Epithelial cell of prostate (primary cell): ENCODE data around the gene TMED6.

ENCODE experiments used
- DNase-seq: peaks from one replicate; pipeline ENCODE4 v3.0.0-alpha.2; 2011; ENCODE audit warnings: low read depth, low spot score
- H3K27ac ChIP-seq: fragments of 450-650 bp; 2 replicates; pipeline ENCODE4 v1.5.1; 2017; ENCODE audit warnings: mild to moderate bottlenecking

TMED6 gene

DNA sequence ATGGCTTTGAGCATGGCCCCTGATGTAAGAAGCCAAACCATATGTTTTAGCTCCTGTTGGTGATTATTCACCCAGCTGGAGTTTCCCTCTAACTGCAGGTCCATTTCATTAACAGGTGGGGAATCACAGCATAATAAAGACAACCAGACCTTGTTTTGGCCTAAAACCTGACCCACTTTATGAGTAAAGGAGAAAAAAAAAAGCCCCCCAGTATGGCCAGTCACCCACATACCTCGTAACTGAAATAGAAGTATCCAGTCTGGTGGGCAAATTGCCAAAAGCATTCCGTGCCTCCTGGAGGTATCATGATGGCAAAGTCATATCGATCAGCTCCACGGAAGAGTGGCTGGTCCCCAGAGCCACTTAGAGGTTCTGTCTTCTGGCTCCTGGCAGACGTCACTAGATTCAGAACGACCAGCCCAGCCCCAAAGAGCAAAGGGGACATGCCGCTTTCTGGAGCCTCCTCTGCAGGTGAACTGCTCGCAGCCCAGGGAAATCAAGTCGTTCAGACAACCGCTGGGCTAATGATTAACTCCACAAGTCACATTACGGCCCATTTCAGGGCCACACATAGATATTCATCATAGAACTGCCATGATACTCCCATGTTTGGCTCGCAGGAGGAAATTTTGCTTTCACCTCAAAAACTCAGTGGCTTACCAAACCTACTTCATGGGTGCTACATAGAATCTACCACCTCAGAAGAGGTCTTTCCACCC is at the start of gene TMED6:
Gene TMED6, minus strand, starts transcription at position 478 of the 719 bp plus-strand sequence. Its CDS starts 33 bp downstream, at position 445.
- no peak for DNase-seq
- no peak within 1 kb of the TSS for H3K27ac ChIP-seq

DNA sequence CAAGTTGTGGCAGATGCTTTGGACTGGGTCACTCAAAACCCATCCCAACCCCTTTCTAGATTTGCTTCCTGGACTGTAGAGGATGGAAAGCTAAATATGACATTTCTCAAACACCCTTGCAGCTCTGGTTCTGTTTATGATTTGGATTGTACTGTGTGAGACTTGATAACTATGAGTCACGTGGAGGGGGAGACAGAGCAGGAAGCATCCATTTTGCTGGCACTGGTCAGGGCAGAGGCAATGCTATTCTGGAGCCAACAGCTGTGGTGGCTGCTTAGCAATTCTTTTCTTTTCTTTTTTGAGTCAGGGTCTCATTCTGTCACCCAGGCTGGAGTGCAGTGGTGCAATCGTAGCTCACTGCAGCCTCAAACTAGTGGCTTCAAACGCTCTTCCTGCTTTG is 47.8 kb upstream of the TMED6 start:
- DNase-seq: no peak
- H3K27ac ChIP-seq: no peak overlapping the region

DNA sequence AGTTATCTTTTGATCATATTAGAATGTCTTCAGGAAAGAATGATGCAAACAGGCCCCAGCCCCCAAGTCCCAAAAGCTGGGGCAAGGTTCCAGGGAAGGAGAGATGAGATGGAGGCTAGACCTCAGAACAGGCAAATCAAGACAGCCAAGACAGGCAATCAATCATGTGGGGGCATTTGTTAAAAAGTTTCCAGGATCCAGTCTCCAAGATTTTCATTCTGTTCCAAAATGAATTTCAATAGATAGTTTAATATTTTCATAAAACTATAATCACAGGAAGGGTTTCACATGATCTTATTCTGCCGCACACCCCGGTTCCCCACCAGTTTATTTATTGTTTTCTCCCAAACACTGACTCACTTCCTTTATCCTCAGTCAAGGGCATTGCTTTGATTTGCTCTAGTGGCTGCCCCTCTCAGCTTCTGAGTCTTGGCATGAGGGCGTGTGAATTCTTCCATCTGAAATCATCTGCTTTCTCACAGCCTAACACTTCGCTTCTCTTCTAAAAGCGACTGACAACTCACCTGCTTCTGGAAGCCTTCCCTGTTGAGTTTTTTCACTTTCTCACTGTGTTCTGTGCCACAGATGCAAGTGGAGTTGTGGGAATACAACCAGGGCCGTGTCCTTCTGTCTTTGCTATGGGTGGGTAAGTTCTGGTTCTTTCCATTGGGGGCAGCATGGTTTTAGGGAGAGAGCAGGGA is 46.4 kb upstream of the TMED6 start:
- no peak for DNase-seq
- H3K27ac ChIP-seq: peak overlapping the region; percentile 85

DNA sequence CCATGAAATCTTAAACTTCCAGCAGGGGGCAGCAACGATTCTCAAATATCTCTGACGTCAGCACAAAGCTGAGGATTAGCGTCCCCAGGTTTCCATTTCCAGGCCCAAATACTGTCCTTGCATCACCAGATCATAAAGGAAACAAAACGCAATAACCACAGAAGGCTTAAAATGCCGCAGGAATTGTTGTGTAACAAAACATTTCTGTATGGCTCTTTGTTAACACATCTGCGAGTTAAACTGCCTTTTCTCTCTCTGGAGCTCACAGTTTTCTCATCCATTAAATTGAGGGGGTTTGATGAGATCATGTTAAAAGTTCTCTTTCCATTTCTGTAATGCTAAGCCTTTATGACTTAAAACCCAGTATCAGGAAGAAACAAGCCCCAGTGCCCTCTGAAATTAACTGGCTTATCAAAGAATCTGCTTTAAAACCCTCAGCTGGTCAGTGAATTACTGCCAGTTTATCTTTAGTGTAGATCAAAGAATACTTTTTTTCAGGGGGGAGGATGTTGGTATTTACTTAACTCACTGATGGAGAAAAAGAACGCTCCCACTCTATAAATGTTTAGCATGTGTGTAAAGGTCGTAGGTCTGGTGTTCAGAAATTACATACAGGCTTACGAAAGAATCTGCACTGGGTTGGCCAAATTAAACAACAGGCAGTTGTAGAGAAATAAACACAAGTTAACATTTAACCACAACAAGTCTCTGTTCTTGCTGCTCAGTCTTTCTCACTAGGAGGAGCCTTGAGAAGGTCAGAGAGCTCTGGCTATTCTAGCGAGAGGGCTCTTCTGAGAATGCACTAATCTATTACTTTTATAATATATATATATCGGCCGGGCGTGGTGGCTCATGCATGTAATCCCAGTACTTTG is 44.8 kb upstream of the TMED6 start:
- H3K27ac ChIP-seq: peak overlapping the region; percentile 85
- DNase-seq: peak; percentile 80

GRCh38 chr16:69395859-69396186 is 44.2 kb upstream of the TMED6 start:
- peak overlapping the region; percentile 85 for H3K27ac ChIP-seq
- no peak for DNase-seq

- no peak for DNase-seq
- no peak overlapping the region for H3K27ac ChIP-seq
Observed at GRCh38 chr16:69393898-69394849, 42.6 kb upstream of the TMED6 start.

- DNase-seq: no peak
- no peak overlapping the region for H3K27ac ChIP-seq
Observed at GRCh38 chr16:69386596-69386995, 35.0 kb upstream of the TMED6 start.

DNA sequence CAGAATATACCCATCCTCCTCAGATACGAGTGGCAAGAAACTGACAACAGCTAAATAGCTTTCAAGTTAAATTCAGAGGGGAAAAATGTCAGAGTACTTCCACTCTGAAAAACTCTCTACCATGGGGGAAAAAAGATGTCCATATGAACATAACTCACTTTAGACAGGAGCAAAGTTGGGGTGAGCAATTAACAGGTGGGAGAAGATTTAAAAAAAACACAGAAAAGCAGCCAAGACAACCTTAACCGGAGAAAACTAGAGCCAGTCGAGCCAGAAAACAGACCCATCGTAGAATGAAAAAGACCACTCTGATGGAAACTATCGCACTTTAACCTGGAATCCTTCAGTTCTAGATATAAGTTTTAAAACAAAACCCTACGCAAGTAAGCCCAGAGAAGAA is 33.4 kb upstream of the TMED6 start:
- H3K27ac ChIP-seq: peak overlapping the region; percentile 71
- no peak for DNase-seq

DNA sequence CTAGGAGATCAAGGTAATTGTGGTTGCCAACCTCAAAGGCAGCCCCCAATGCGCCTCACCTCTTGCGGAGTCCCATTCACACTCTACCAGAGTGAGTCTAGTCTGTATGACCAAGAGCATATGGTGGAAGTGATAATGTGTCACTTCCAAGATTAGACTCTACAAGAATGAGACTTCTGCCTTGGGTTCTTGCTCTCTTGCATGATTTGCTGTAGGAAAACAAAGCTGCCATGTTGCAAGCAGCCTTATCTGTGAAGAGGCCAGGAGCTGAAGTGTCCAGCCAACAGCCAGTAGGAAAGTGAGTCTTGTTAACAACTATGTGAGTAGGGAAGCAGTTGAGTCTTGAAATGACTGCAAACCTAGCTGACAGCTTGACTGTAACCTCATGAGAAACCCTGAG is 30.8 kb upstream of the TMED6 start:
- no peak overlapping the region for H3K27ac ChIP-seq

DNA sequence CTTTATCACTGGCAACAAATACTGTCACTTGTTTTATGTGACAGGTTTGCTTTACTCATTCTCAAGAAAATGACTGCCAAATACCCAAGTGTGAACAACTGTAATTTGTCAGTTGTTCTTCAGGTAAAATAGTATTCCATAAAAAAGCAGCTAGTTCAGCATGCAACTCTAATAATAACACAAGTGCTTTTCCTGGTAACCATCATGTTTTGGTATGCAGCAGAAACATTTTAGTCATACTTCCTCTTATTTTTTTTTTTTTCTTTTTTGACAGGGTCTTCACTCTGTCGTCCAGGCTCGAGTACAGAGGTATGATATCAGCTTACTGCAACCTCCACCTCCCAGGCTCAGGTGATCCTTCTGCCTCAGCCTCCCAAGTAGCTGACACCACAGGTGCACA is 29.6 kb upstream of the TMED6 start:
- no peak overlapping the region for H3K27ac ChIP-seq
- no peak for DNase-seq

More for the DNA sequence above, 30.8 kb upstream of the TMED6 start:
- DNase-seq: no peak

GRCh38 chr16:69378760-69379159 is 27.2 kb upstream of the TMED6 start:
- no peak for DNase-seq
- H3K27ac ChIP-seq: no peak overlapping the region

DNA sequence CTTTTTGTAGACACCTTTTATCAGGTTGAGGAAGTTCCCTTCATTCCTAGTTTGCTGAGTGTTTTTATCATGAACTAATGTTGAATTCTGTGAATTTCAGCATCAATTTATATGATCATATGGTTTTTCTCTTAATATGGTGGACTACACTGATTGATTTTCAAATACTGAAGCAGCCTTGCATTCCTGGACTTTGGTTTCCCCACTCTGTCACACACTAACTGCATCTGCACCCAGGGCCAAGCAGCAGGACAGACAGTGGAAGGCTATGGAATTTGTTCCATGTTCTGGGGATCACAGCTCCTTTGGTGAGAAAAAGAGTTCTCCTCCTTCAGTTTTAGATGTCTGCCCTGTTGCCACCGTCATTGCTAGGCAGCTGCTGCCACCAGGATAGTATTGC is 26.4 kb upstream of the TMED6 start:
- H3K27ac ChIP-seq: no peak overlapping the region
- no peak for DNase-seq

DNA sequence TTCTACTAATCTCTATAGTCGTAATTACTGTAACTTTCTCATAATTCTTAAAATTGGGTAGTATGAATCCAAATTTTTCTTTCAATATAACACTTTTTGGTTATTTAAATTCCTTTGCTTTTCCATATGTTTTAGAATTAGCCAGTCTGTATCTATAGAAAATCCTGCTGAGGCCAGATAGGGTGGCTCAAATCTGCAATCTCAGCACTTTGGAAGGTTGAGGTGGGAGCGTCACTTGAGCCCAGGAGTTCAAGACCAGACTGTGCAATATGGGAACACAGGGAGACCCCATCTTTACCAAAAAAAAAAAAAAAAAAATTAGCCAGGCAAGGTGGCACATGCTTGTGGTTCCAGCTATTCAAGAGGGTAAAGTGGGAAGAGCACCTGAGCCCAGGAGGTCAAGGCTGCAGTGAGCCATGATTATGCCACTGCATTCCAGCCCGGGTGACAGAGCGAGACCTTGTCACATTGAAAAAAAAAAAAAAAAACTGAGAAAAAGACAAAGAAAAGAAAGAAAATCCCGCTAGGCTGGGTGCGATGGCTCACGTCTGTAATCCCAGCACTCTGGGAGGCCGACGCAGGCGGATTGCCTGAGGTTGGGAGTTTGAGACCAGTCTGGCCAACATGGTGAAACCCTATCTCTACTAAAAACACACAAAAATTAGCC is 24.9 kb upstream of the TMED6 start:
- no peak overlapping the region for H3K27ac ChIP-seq
- no peak for DNase-seq

GRCh38 chr16:69373019-69373418 is 21.4 kb upstream of the TMED6 start:
- DNase-seq: no peak
- H3K27ac ChIP-seq: no peak overlapping the region

GRCh38 chr16:69371564-69371963 is 20.0 kb upstream of the TMED6 start:
- no peak overlapping the region for H3K27ac ChIP-seq
- no peak for DNase-seq

GRCh38 chr16:69368866-69369265 is 17.3 kb upstream of the TMED6 start:
- no peak overlapping the region for H3K27ac ChIP-seq
- DNase-seq: no peak

DNA sequence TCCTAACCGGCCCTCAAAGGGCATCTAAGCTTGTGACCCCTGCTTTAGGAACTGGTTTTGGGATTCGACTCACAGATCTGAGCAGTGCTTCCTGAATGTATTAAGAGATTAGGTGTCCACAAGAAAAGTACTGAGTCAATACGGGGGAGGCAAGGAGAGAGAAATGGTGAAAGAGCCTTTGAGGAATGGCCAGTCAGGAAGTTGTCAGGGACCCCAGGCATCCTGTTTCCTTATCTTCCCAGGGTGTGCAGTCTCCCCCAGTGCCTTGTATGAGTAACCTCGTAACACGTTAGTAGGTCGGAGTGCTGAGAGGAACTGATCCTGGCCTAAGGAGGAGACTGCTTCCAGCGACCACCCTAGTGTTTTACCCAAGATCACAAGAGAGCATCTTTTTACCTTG is 16.4 kb upstream of the TMED6 start:
- no peak overlapping the region for H3K27ac ChIP-seq
- DNase-seq: no peak

GRCh38 chr16:69366431-69366830 is 14.8 kb upstream of the TMED6 start:
- DNase-seq: no peak
- no peak overlapping the region for H3K27ac ChIP-seq

GRCh38 chr16:69365901-69366300 is 14.3 kb upstream of the TMED6 start:
- H3K27ac ChIP-seq: no peak overlapping the region
- DNase-seq: no peak
